Body of pancreas (tissue), 4 donors: ENCODE measurements around the gene PLEKHG4B.
"Not testable (repeated sequence)": the region's sequence is repeated elsewhere in the genome, so short reads cannot be mapped to it uniquely, and the experiment has no call there.

Experiments used
- CTCF ChIP-seq, 7 experiments: fragments of 450-650 bp in 4 of 7; fragments of 200-600 bp in 3 of 7; sonication (generic) in 3 of 7; IDR thresholded peaks; one replicate each; pipeline ENCODE4 v1.5.1; 2016 to 2019; ENCODE audit warnings: antibody characterized with exemption in 7 of 7
- POLR2A ChIP-seq, 3 donors: fragments of 450-650 bp; IDR thresholded peaks; one replicate each; pipeline ENCODE4 v1.6.1; 2016; ENCODE audit warnings: antibody characterized with exemption in 3 of 3, mild to moderate bottlenecking in 2 of 3

GRCh38 chr5:72316-73180 lies 19.4 kb upstream of the PLEKHG4B start:
- not testable (repeated sequence) for TF ChIP-seq POLR2A, CTCF (IDR thresholded peaks at IDR 0.05)
